ENCODE measurements around the gene EXOC2.
"Not testable (repeated sequence)": the region's sequence is repeated elsewhere in the genome, so short reads cannot be mapped to it uniquely, and the experiment has no call there.

EXOC2 gene

DNA sequence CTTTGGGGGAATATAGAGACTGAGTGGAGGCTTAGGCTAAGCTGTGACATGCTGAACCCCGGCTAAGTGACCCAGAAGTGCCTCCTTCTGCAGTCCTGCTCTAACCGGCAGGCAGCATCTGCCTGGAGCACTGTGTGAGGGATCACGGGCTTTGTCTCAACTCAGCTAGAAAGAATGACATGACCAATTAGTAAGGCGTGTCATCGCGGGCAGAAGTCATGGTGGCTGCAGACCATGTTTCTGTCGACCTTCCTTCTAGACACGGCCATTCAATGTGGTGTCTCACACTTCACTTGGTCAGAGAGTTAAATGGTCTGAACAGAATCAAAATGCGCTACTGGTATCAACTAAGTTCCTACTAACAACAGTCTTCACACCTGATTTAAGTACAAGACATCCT lies 71.0 kb downstream of the EXOC2 start:
- Histone ChIP-seq H3K9ac (ENCODE audit: low read length in 5 of 5) (no peak overlapping the region), H3K4me1 (ENCODE audit: control insufficient read depth in 5 of 5, insufficient read depth in 5 of 5, low read length in 5 of 5) (no peaks in the 10 kb centered on the region), H3K4me3 (ENCODE audit: low read depth in 1 of 5, low read length in 5 of 5) (no peak overlapping the region), H3K36me3 (ENCODE audit: control insufficient read depth in 5 of 5, insufficient read depth in 5 of 5, low read length in 5 of 5) (peaks cover 0 to 35% (median 14%) of the 10 kb centered on the region in 5 donors), H3K9me3 (ENCODE audit: control insufficient read depth in 5 of 5, low read length in 5 of 5) (no peaks in the 10 kb centered on the region), H3K27me3 (ENCODE audit: control insufficient read depth in 5 of 5, insufficient read depth in 4 of 5, low read length in 5 of 5) (no peaks in the 10 kb centered on the region), H3K27ac (ENCODE audit: low read depth, low read length) (no peak overlapping the region)

DNA sequence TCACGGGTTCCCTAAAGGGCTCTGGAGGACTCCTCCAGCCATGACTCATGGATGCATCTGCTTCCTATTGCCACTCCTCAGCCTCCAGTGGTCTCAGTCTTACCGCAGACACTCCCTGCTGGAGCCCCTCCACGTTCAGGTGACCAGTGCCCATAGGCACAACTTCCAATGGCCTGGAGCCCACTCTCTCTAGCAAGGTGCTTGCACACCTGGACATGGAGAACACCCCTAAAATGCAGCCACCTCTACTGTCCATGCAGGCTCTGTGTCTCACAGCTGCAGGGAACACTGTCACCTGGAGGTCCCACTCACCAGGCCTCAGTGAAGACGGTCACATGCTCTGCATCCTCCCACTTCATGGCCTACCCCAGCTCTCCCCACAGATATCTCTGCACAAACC lies 72.0 kb downstream of the EXOC2 start:
- no peak overlapping the region for H3K4me3 ChIP-seq (ENCODE audit: low read depth in 1 of 5, low read length in 5 of 5)
- H3K4me1 ChIP-seq (ENCODE audit: control insufficient read depth in 5 of 5, insufficient read depth in 5 of 5, low read length in 5 of 5), result no peaks in the 10 kb centered on the region
- peaks cover 1 to 34% (median 14%) of the 10 kb centered on the region in 5 donors for H3K36me3 ChIP-seq (ENCODE audit: control insufficient read depth in 5 of 5, insufficient read depth in 5 of 5, low read length in 5 of 5)
- H3K27me3 ChIP-seq (ENCODE audit: control insufficient read depth in 5 of 5, insufficient read depth in 4 of 5, low read length in 5 of 5), result no peaks in the 10 kb centered on the region
- H3K27ac ChIP-seq (ENCODE audit: low read depth, low read length), result no peak overlapping the region
- no peak overlapping the region for H3K9ac ChIP-seq (ENCODE audit: low read length in 5 of 5)
- H3K9me3 ChIP-seq (ENCODE audit: control insufficient read depth in 5 of 5, low read length in 5 of 5), result no peaks in the 10 kb centered on the region

DNA sequence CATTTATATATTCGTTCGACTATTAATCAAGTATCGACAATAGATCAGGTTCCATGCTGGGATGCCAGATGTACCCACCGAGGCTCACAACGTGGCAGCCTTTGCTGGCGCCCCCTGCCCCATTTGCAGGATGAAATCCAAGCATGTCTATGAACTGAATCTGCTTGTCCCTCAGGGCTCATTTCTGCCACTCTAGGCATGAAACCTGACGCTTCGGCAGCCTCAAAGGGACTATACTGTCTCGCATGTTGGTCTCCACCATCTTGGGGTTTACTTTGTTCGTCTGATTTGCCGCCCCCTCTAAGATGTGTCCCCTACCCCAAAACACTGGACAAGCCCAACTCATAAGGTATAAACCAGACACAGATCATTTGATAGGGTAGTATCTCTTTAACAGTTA lies 72.8 kb downstream of the EXOC2 start:
- H3K27ac ChIP-seq (ENCODE audit: low read depth, low read length), result no peak overlapping the region
- H3K9ac ChIP-seq (ENCODE audit: low read length in 5 of 5), result no peak overlapping the region
- H3K4me3 ChIP-seq (ENCODE audit: low read depth in 1 of 5, low read length in 5 of 5), result no peak overlapping the region
- peaks cover 5 to 36% (median 16%) of the 10 kb centered on the region in 5 donors for H3K36me3 ChIP-seq (ENCODE audit: control insufficient read depth in 5 of 5, insufficient read depth in 5 of 5, low read length in 5 of 5)
- H3K27me3 ChIP-seq (ENCODE audit: control insufficient read depth in 5 of 5, insufficient read depth in 4 of 5, low read length in 5 of 5), result no peaks in the 10 kb centered on the region
- no peaks in the 10 kb centered on the region for H3K4me1 ChIP-seq (ENCODE audit: control insufficient read depth in 5 of 5, insufficient read depth in 5 of 5, low read length in 5 of 5)
- H3K9me3 ChIP-seq (ENCODE audit: control insufficient read depth in 5 of 5, low read length in 5 of 5), result no peaks in the 10 kb centered on the region

DNA sequence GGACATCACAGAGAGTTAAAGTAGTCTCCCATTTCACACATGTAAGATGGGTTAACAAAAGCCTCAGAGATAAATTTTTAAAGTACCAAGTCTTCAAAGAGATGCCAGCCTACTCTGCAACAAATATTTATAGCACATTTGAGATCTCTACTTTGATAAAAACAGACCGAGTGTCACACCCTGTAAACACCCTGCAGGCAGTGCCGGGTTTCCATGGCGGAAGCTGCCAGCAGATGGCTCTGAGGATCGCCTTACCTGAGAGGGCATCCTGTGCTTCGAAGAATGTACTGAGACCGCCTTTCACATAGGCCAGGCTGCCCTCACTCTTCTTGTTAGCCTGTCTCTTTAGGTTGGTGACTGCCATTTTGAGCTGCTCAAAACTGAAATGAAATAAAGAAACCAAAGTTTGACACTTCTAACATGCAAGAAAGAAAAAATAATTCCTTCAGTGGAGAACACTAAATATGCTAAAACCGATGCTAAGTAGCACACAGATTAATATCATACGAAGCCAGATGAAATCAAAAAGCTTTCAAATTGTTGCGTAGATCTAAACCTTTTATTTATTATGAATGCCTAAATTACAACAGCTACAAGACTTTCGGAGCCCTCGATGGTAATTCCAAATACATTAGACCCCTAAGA lies 75.4 kb downstream of the EXOC2 start:
- Histone ChIP-seq H3K9me3 (ENCODE audit: control insufficient read depth in 5 of 5, low read length in 5 of 5) (no peaks in the 10 kb centered on the region), H3K27me3 (ENCODE audit: control insufficient read depth in 5 of 5, insufficient read depth in 4 of 5, low read length in 5 of 5) (no peaks in the 10 kb centered on the region), H3K36me3 (ENCODE audit: control insufficient read depth in 5 of 5, insufficient read depth in 5 of 5, low read length in 5 of 5) (peaks cover 5 to 40% (median 24%) of the 10 kb centered on the region in 5 donors), H3K4me3 (ENCODE audit: low read depth in 1 of 5, low read length in 5 of 5) (no peak overlapping the region), H3K4me1 (ENCODE audit: control insufficient read depth in 5 of 5, insufficient read depth in 5 of 5, low read length in 5 of 5) (no peaks in the 10 kb centered on the region), H3K9ac (ENCODE audit: low read length in 5 of 5) (no peak overlapping the region), H3K27ac (ENCODE audit: low read depth, low read length) (no peak overlapping the region)

DNA sequence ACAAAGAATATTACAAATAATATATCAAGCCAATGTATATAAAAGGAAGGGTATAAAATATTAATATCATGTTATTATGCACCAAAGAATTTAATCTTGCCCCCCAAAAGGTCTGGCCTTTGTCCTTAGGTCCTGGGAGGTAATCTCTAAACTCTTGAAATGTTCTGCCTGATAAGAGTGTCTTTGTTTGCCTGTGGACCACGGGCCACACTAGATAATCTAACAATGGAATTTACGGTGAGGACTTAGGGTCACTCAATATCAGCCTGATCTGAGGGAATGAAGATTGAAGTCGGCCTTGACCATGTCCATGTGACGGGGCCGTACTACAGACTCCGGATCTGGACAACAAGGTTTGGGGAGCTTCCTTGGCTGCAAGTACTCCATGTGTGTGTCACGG lies 79.0 kb downstream of the EXOC2 start:
- peaks cover 0 to 9% (median 5%) of the 10 kb centered on the region in 5 donors for H3K4me1 ChIP-seq (ENCODE audit: control insufficient read depth in 5 of 5, insufficient read depth in 5 of 5, low read length in 5 of 5)

GRCh38 chr6:611928-612327 lies 81.0 kb downstream of the EXOC2 start:
- H3K36me3 ChIP-seq (ENCODE audit: control insufficient read depth in 5 of 5, insufficient read depth in 5 of 5, low read length in 5 of 5), result peaks cover 8 to 28% (median 17%) of the 10 kb centered on the region in 5 donors
- H3K27me3 ChIP-seq (ENCODE audit: control insufficient read depth in 5 of 5, insufficient read depth in 4 of 5, low read length in 5 of 5), result no peaks in the 10 kb centered on the region
- no peaks in the 10 kb centered on the region for H3K9me3 ChIP-seq (ENCODE audit: control insufficient read depth in 5 of 5, low read length in 5 of 5)
- no peak overlapping the region for H3K4me3 ChIP-seq (ENCODE audit: low read depth in 1 of 5, low read length in 5 of 5)
- no peak overlapping the region for H3K9ac ChIP-seq (ENCODE audit: low read length in 5 of 5)
- peaks cover 0 to 9% (median 7%) of the 10 kb centered on the region in 5 donors for H3K4me1 ChIP-seq (ENCODE audit: control insufficient read depth in 5 of 5, insufficient read depth in 5 of 5, low read length in 5 of 5)
- H3K27ac ChIP-seq (ENCODE audit: low read depth, low read length), result no peak overlapping the region

More for the DNA sequence above, 79.0 kb downstream of the EXOC2 start:
- Histone ChIP-seq H3K4me3 (ENCODE audit: low read depth in 1 of 5, low read length in 5 of 5) (no peak overlapping the region), H3K27ac (ENCODE audit: low read depth, low read length) (no peak overlapping the region), H3K27me3 (ENCODE audit: control insufficient read depth in 5 of 5, insufficient read depth in 4 of 5, low read length in 5 of 5) (no peaks in the 10 kb centered on the region), H3K9me3 (ENCODE audit: control insufficient read depth in 5 of 5, low read length in 5 of 5) (no peaks in the 10 kb centered on the region), H3K9ac (ENCODE audit: low read length in 5 of 5) (no peak overlapping the region), H3K36me3 (ENCODE audit: control insufficient read depth in 5 of 5, insufficient read depth in 5 of 5, low read length in 5 of 5) (peaks cover 8 to 33% (median 22%) of the 10 kb centered on the region in 5 donors)

DNA sequence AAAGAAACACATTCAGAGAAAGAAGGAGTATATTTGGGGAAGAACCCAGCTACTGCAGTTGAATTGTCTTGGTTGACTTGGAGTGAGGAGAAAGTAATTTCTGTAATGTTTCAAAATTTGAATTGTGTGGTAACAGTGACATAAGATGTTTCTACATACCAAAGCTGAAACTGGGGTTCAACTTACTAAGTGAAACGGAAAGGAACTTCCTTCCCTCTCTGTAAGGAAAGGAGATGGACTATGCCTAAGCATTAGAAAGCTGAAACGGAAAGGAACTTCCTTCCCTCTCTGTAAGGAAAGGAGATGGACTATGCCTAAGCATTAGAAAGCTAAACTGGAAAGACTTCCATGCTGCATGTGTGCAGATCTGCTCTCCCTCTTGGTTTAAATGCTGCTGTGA lies 82.1 kb downstream of the EXOC2 start:
- Histone ChIP-seq H3K27ac (ENCODE audit: low read depth, low read length) (no peak overlapping the region), H3K36me3 (ENCODE audit: control insufficient read depth in 5 of 5, insufficient read depth in 5 of 5, low read length in 5 of 5) (peaks cover 10 to 32% (median 19%) of the 10 kb centered on the region in 5 donors), H3K4me1 (ENCODE audit: control insufficient read depth in 5 of 5, insufficient read depth in 5 of 5, low read length in 5 of 5) (peaks cover 0 to 9% (median 7%) of the 10 kb centered on the region in 5 donors), H3K4me3 (ENCODE audit: low read depth in 1 of 5, low read length in 5 of 5) (no peak overlapping the region), H3K9ac (ENCODE audit: low read length in 5 of 5) (no peak overlapping the region), H3K9me3 (ENCODE audit: control insufficient read depth in 5 of 5, low read length in 5 of 5) (no peaks in the 10 kb centered on the region), H3K27me3 (ENCODE audit: control insufficient read depth in 5 of 5, insufficient read depth in 4 of 5, low read length in 5 of 5) (no peaks in the 10 kb centered on the region)

- H3K4me3 ChIP-seq (ENCODE audit: low read depth in 1 of 5, low read length in 5 of 5), result no peak overlapping the region
- H3K4me1 ChIP-seq (ENCODE audit: control insufficient read depth in 5 of 5, insufficient read depth in 5 of 5, low read length in 5 of 5), result peaks cover 0 to 9% (median 7%) of the 10 kb centered on the region in 5 donors
- H3K27me3 ChIP-seq (ENCODE audit: control insufficient read depth in 5 of 5, insufficient read depth in 4 of 5, low read length in 5 of 5), result no peaks in the 10 kb centered on the region
- no peaks in the 10 kb centered on the region for H3K9me3 ChIP-seq (ENCODE audit: control insufficient read depth in 5 of 5, low read length in 5 of 5)
- peaks cover 7 to 28% (median 14%) of the 10 kb centered on the region in 5 donors for H3K36me3 ChIP-seq (ENCODE audit: control insufficient read depth in 5 of 5, insufficient read depth in 5 of 5, low read length in 5 of 5)
- no peak overlapping the region for H3K27ac ChIP-seq (ENCODE audit: low read depth, low read length)
- no peak overlapping the region for H3K9ac ChIP-seq (ENCODE audit: low read length in 5 of 5)
Observed at GRCh38 chr6:609905-610304, 83.0 kb downstream of the EXOC2 start.

GRCh38 chr6:606829-607379 lies 86.0 kb downstream of the EXOC2 start:
- no peak overlapping the region for H3K9ac ChIP-seq (ENCODE audit: low read length in 5 of 5)
- no peaks in the 10 kb centered on the region for H3K9me3 ChIP-seq (ENCODE audit: control insufficient read depth in 5 of 5, low read length in 5 of 5)
- H3K36me3 ChIP-seq (ENCODE audit: control insufficient read depth in 5 of 5, insufficient read depth in 5 of 5, low read length in 5 of 5), result peaks cover 8 to 17% (median 11%) of the 10 kb centered on the region in 5 donors
- H3K27ac ChIP-seq (ENCODE audit: low read depth, low read length), result no peak overlapping the region
- no peaks in the 10 kb centered on the region for H3K27me3 ChIP-seq (ENCODE audit: control insufficient read depth in 5 of 5, insufficient read depth in 4 of 5, low read length in 5 of 5)
- peaks cover 0 to 9% (median 7%) of the 10 kb centered on the region in 5 donors for H3K4me1 ChIP-seq (ENCODE audit: control insufficient read depth in 5 of 5, insufficient read depth in 5 of 5, low read length in 5 of 5)
- H3K4me3 ChIP-seq (ENCODE audit: low read depth in 1 of 5, low read length in 5 of 5), result no peak overlapping the region

DNA sequence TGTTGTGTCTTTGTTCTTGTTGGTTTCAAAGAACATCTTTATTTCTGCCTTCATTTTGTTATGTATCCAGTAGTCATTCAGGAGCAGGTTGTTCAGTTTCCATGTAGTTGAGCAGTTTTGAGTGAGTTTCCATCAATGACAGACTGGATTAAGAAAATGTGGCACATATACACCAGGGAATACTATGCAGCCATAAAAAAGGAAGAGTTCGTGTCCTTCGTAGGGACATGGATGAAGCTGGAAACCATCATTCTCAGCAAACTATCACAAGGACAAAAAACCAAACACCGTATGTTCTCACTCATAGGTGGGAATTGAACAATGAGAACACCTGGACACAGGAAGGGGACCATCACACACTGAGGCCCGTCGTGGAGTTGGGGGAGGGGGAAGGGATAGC lies 87.0 kb downstream of the EXOC2 start:
- H3K27me3 ChIP-seq (ENCODE audit: control insufficient read depth in 5 of 5, insufficient read depth in 4 of 5, low read length in 5 of 5); H3K4me1 ChIP-seq (ENCODE audit: control insufficient read depth in 5 of 5, insufficient read depth in 5 of 5, low read length in 5 of 5); H3K27ac ChIP-seq (ENCODE audit: low read depth, low read length); H3K4me3 ChIP-seq (ENCODE audit: low read depth in 1 of 5, low read length in 5 of 5); H3K9me3 ChIP-seq (ENCODE audit: control insufficient read depth in 5 of 5, low read length in 5 of 5); H3K9ac ChIP-seq (ENCODE audit: low read length in 5 of 5): not testable (repeated sequence)
- H3K36me3 ChIP-seq (ENCODE audit: control insufficient read depth in 5 of 5, insufficient read depth in 5 of 5, low read length in 5 of 5), result peaks cover 8 to 17% (median 11%) of the 10 kb centered on the region in 5 donors
